Measurements from ENCODE around the gene KIRREL2.

The KIRREL2 gene

DNA sequence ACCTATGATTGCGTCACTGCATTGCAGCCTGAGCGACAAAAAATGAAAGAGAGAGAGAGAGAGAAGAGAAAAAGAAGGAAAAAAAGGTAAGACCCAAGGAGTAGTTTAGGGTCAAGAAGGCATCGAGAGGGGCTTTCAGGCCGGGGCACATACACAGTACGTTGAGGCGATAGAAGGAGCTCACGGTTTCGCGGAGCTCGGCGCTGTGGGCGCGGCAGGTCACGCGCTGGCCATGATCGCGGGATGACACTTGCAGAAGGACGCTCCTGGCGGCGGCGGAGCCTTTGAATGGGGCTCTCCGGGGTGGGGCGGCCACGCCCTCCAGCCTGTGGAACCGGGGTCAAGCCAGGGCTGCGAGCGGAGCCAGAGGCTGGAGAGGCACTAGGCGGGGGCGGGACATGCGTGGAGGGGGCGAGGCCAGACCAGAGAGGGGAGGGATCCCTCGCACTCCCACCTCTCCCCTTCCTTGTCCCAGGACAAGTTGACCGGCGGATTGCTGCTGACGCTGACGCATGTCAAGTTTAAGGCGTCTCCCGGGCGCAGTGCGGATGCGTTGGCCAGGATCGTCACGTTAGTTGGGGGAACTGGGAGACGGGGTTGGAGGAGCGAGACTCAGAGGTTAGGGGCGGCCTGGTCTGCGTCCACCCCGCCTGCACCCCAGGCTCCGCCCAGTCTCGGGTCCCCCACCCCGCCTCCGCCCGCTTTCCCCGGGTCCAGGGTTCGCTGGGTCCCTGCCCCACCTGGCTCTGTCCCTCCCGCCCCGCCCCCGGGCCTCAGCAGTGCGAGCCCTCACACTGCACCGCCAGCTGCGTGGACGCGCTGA, 11.3 kb upstream of the KIRREL2 start (continued):
- no peak for TF ChIP-seq ZNF513 (tag by site-specific recombination; IDR thresholded peaks at IDR 0.05)
- TF ChIP-seq GLIS1 (tag by site-specific recombination; IDR thresholded peaks at IDR 0.05): peak; percentile 45
- no peak for TF ChIP-seq ZNF530 (tag by site-specific recombination; IDR thresholded peaks at IDR 0.05; ENCODE audit: low read depth)
- TF ChIP-seq ZNF658 (tag by site-specific recombination; IDR thresholded peaks at IDR 0.05): no peak
- TF ChIP-seq FEZF1 (tag by site-specific recombination; IDR thresholded peaks at IDR 0.05): no peak
- TF ChIP-seq, protein P1, sequence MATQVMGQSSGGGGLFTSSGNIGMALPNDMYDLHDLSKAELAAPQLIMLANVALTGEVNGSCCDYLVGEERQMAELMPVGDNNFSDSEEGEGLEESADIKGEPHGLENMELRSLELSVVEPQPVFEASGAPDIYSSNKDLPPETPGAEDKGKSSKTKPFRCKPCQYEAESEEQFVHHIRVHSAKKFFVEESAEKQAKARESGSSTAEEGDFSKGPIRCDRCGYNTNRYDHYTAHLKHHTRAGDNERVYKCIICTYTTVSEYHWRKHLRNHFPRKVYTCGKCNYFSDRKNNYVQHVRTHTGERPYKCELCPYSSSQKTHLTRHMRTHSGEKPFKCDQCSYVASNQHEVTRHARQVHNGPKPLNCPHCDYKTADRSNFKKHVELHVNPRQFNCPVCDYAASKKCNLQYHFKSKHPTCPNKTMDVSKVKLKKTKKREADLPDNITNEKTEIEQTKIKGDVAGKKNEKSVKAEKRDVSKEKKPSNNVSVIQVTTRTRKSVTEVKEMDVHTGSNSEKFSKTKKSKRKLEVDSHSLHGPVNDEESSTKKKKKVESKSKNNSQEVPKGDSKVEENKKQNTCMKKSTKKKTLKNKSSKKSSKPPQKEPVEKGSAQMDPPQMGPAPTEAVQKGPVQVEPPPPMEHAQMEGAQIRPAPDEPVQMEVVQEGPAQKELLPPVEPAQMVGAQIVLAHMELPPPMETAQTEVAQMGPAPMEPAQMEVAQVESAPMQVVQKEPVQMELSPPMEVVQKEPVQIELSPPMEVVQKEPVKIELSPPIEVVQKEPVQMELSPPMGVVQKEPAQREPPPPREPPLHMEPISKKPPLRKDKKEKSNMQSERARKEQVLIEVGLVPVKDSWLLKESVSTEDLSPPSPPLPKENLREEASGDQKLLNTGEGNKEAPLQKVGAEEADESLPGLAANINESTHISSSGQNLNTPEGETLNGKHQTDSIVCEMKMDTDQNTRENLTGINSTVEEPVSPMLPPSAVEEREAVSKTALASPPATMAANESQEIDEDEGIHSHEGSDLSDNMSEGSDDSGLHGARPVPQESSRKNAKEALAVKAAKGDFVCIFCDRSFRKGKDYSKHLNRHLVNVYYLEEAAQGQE (tag by site-specific recombination; IDR thresholded peaks at IDR 0.05): no peak
- peak; percentile 43; the same call in 1 of the 2 replicates for TF ChIP-seq SCRT1 (tag by site-specific recombination; IDR thresholded peaks at IDR 0.05; ENCODE audit: borderline replicate concordance)
- peak; percentile 81; the same call in 1 of the 2 replicates for TF ChIP-seq SP7 (tag by site-specific recombination; IDR thresholded peaks at IDR 0.05)
- no peak for TF ChIP-seq ZNF350 (tag by site-specific recombination; IDR thresholded peaks at IDR 0.05)
- no peak for TF ChIP-seq PRDM4 (tag by site-specific recombination; IDR thresholded peaks at IDR 0.05)
- no peak for TF ChIP-seq ZNF548 (tag by site-specific recombination; IDR thresholded peaks at IDR 0.05)
- TF ChIP-seq IKZF3 (tag by site-specific recombination; IDR thresholded peaks at IDR 0.05): peak; percentile 56; the same call in 1 of the 2 replicates
- no peak for TF ChIP-seq SETDB1 (IDR thresholded peaks at IDR 0.05; ENCODE audit: insufficient read length, low read length)
- no peak for TF ChIP-seq ZNF174 (tag by site-specific recombination; IDR thresholded peaks at IDR 0.05)
- TF ChIP-seq, protein P2, sequence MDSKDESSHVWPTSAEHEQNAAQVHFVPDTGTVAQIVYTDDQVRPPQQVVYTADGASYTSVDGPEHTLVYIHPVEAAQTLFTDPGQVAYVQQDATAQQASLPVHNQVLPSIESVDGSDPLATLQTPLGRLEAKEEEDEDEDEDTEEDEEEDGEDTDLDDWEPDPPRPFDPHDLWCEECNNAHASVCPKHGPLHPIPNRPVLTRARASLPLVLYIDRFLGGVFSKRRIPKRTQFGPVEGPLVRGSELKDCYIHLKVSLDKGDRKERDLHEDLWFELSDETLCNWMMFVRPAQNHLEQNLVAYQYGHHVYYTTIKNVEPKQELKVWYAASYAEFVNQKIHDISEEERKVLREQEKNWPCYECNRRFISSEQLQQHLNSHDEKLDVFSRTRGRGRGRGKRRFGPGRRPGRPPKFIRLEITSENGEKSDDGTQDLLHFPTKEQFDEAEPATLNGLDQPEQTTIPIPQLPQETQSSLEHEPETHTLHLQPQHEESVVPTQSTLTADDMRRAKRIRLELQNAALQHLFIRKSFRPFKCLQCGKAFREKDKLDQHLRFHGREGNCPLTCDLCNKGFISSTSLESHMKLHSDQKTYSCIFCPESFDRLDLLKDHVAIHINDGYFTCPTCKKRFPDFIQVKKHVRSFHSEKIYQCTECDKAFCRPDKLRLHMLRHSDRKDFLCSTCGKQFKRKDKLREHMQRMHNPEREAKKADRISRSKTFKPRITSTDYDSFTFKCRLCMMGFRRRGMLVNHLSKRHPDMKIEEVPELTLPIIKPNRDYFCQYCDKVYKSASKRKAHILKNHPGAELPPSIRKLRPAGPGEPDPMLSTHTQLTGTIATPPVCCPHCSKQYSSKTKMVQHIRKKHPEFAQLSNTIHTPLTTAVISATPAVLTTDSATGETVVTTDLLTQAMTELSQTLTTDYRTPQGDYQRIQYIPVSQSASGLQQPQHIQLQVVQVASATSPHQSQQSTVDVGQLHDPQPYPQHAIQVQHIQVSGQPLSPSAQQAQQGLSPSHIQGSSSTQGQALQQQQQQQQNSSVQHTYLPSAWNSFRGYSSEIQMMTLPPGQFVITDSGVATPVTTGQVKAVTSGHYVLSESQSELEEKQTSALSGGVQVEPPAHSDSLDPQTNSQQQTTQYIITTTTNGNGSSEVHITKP (tag by site-specific recombination; IDR thresholded peaks at IDR 0.05): no peak; the same call in 1 of the 2 replicates
- TF ChIP-seq ZNF561 (tag by site-specific recombination; IDR thresholded peaks at IDR 0.05; ENCODE audit: borderline replicate concordance): no peak
- no peak; the same call in 1 of the 2 replicates for TF ChIP-seq ZFP3 (tag by site-specific recombination; IDR thresholded peaks at IDR 0.05; ENCODE audit: low read depth)
- TF ChIP-seq ZNF488 (tag by site-specific recombination; IDR thresholded peaks at IDR 0.05): no peak
- TF ChIP-seq ZBTB6 (tag by site-specific recombination; IDR thresholded peaks at IDR 0.05): no peak
- no peak for TF ChIP-seq GFI1B (tag by site-specific recombination; IDR thresholded peaks at IDR 0.05)
- TF ChIP-seq ZNF214 (tag by site-specific recombination; IDR thresholded peaks at IDR 0.05; ENCODE audit: borderline replicate concordance): no peak
- TF ChIP-seq ZNF23 (tag by site-specific recombination; IDR thresholded peaks at IDR 0.05; ENCODE audit: borderline replicate concordance): no peak
- TF ChIP-seq RBAK (tag by site-specific recombination; IDR thresholded peaks at IDR 0.05): no peak
- no peak for TF ChIP-seq REPIN1 (tag by site-specific recombination; IDR thresholded peaks at IDR 0.05; ENCODE audit: low read depth)
- no peak for TF ChIP-seq ZNF404 (tag by site-specific recombination; IDR thresholded peaks at IDR 0.05)
- no peak for TF ChIP-seq ZNF394 (tag by site-specific recombination; IDR thresholded peaks at IDR 0.05; ENCODE audit: borderline replicate concordance)

Measured in HEK293 (cell line).